ENCODE data around the gene TMEM150B.

The TMEM150B gene

GRCh38 chr19:55309448-55309847 lies 15.7 kb downstream of the TMEM150B start:
- Histone ChIP-seq H3K4me3 (ENCODE audit: low read depth, low read length) (no peak overlapping the region), H3K27me3 (ENCODE audit: control insufficient read depth, insufficient read depth, low read length) (no peaks in the 10 kb centered on the region), H3K9me3 (ENCODE audit: control insufficient read depth, insufficient read depth, low read length) (no peaks in the 10 kb centered on the region), H3K36me3 (ENCODE audit: control insufficient read depth, insufficient read depth, low read length) (peaks cover 50% of the 10 kb centered on the region), H3K4me1 (ENCODE audit: control insufficient read depth, insufficient read depth, low read length) (no peaks in the 10 kb centered on the region), H3K9ac (ENCODE audit: low read depth, low read length) (no peak overlapping the region)

- no peaks in the 10 kb centered on the region for H3K4me1 ChIP-seq (ENCODE audit: control insufficient read depth, insufficient read depth, low read length)
- no peaks in the 10 kb centered on the region for H3K9me3 ChIP-seq (ENCODE audit: control insufficient read depth, insufficient read depth, low read length)
- peaks cover 59% of the 10 kb centered on the region for H3K36me3 ChIP-seq (ENCODE audit: control insufficient read depth, insufficient read depth, low read length)
- H3K27me3 ChIP-seq (ENCODE audit: control insufficient read depth, insufficient read depth, low read length): no peaks in the 10 kb centered on the region
- no peak overlapping the region for H3K4me3 ChIP-seq (ENCODE audit: low read depth, low read length)
- no peak overlapping the region for H3K9ac ChIP-seq (ENCODE audit: low read depth, low read length)
Observed at GRCh38 chr19:55308281-55308680, 16.9 kb downstream of the TMEM150B start.

GRCh38 chr19:55306712-55307111 lies 18.4 kb downstream of the TMEM150B start:
- Histone ChIP-seq H3K27me3 (ENCODE audit: control insufficient read depth, insufficient read depth, low read length) (no peaks in the 10 kb centered on the region), H3K4me3 (ENCODE audit: low read depth, low read length) (no peak overlapping the region), H3K9me3 (ENCODE audit: control insufficient read depth, insufficient read depth, low read length) (no peaks in the 10 kb centered on the region), H3K4me1 (ENCODE audit: control insufficient read depth, insufficient read depth, low read length) (no peaks in the 10 kb centered on the region), H3K9ac (ENCODE audit: low read depth, low read length) (no peak overlapping the region), H3K36me3 (ENCODE audit: control insufficient read depth, insufficient read depth, low read length) (peaks cover 63% of the 10 kb centered on the region)

- H3K36me3 ChIP-seq (ENCODE audit: control insufficient read depth, insufficient read depth, low read length): peaks cover 63% of the 10 kb centered on the region
- no peak overlapping the region for H3K9ac ChIP-seq (ENCODE audit: low read depth, low read length)
- H3K9me3 ChIP-seq (ENCODE audit: control insufficient read depth, insufficient read depth, low read length): no peaks in the 10 kb centered on the region
- H3K4me1 ChIP-seq (ENCODE audit: control insufficient read depth, insufficient read depth, low read length): peaks cover 3% of the 10 kb centered on the region
- H3K4me3 ChIP-seq (ENCODE audit: low read depth, low read length): no peak overlapping the region
- no peaks in the 10 kb centered on the region for H3K27me3 ChIP-seq (ENCODE audit: control insufficient read depth, insufficient read depth, low read length)
Observed at GRCh38 chr19:55305983-55306562, 19.1 kb downstream of the TMEM150B start.

GRCh38 chr19:55305491-55305890 lies 19.6 kb downstream of the TMEM150B start:
- H3K9ac ChIP-seq (ENCODE audit: low read depth, low read length): no peak overlapping the region
- H3K27me3 ChIP-seq (ENCODE audit: control insufficient read depth, insufficient read depth, low read length): no peaks in the 10 kb centered on the region
- no peak overlapping the region for H3K4me3 ChIP-seq (ENCODE audit: low read depth, low read length)
- peaks cover 3% of the 10 kb centered on the region for H3K4me1 ChIP-seq (ENCODE audit: control insufficient read depth, insufficient read depth, low read length)
- H3K36me3 ChIP-seq (ENCODE audit: control insufficient read depth, insufficient read depth, low read length): peaks cover 62% of the 10 kb centered on the region
- no peaks in the 10 kb centered on the region for H3K9me3 ChIP-seq (ENCODE audit: control insufficient read depth, insufficient read depth, low read length)

GRCh38 chr19:55304980-55305379 lies 20.2 kb downstream of the TMEM150B start:
- H3K27me3 ChIP-seq (ENCODE audit: control insufficient read depth, insufficient read depth, low read length): no peaks in the 10 kb centered on the region
- H3K9me3 ChIP-seq (ENCODE audit: control insufficient read depth, insufficient read depth, low read length): no peaks in the 10 kb centered on the region
- no peak overlapping the region for H3K4me3 ChIP-seq (ENCODE audit: low read depth, low read length)
- H3K36me3 ChIP-seq (ENCODE audit: control insufficient read depth, insufficient read depth, low read length): peaks cover 57% of the 10 kb centered on the region
- no peak overlapping the region for H3K9ac ChIP-seq (ENCODE audit: low read depth, low read length)
- peaks cover 3% of the 10 kb centered on the region for H3K4me1 ChIP-seq (ENCODE audit: control insufficient read depth, insufficient read depth, low read length)

GRCh38 chr19:55304279-55304978 lies 20.7 kb downstream of the TMEM150B start:
- no peaks in the 10 kb centered on the region for H3K27me3 ChIP-seq (ENCODE audit: control insufficient read depth, insufficient read depth, low read length)
- no peaks in the 10 kb centered on the region for H3K9me3 ChIP-seq (ENCODE audit: control insufficient read depth, insufficient read depth, low read length)
- H3K36me3 ChIP-seq (ENCODE audit: control insufficient read depth, insufficient read depth, low read length): peaks cover 55% of the 10 kb centered on the region
- peaks cover 3% of the 10 kb centered on the region for H3K4me1 ChIP-seq (ENCODE audit: control insufficient read depth, insufficient read depth, low read length)
- no peak overlapping the region for H3K9ac ChIP-seq (ENCODE audit: low read depth, low read length)
- no peak overlapping the region for H3K4me3 ChIP-seq (ENCODE audit: low read depth, low read length)

GRCh38 chr19:55303477-55303876 lies 21.7 kb downstream of the TMEM150B start:
- no peak overlapping the region for H3K4me3 ChIP-seq (ENCODE audit: low read depth, low read length)
- no peaks in the 10 kb centered on the region for H3K9me3 ChIP-seq (ENCODE audit: control insufficient read depth, insufficient read depth, low read length)
- no peaks in the 10 kb centered on the region for H3K27me3 ChIP-seq (ENCODE audit: control insufficient read depth, insufficient read depth, low read length)
- H3K4me1 ChIP-seq (ENCODE audit: control insufficient read depth, insufficient read depth, low read length): peaks cover 3% of the 10 kb centered on the region
- no peak overlapping the region for H3K9ac ChIP-seq (ENCODE audit: low read depth, low read length)
- H3K36me3 ChIP-seq (ENCODE audit: control insufficient read depth, insufficient read depth, low read length): peaks cover 52% of the 10 kb centered on the region

- Histone ChIP-seq H3K9me3 (ENCODE audit: control insufficient read depth, insufficient read depth, low read length) (no peaks in the 10 kb centered on the region), H3K4me1 (ENCODE audit: control insufficient read depth, insufficient read depth, low read length) (peaks cover 3% of the 10 kb centered on the region), H3K4me3 (ENCODE audit: low read depth, low read length) (peak overlapping the region; percentile 33), H3K9ac (ENCODE audit: low read depth, low read length) (no peak overlapping the region), H3K36me3 (ENCODE audit: control insufficient read depth, insufficient read depth, low read length) (peaks cover 53% of the 10 kb centered on the region), H3K27me3 (ENCODE audit: control insufficient read depth, insufficient read depth, low read length) (no peaks in the 10 kb centered on the region)
Observed at GRCh38 chr19:55302318-55302703, 22.8 kb downstream of the TMEM150B start.

- H3K4me1 ChIP-seq (ENCODE audit: control insufficient read depth, insufficient read depth, low read length): peaks cover 3% of the 10 kb centered on the region
- H3K4me3 ChIP-seq (ENCODE audit: low read depth, low read length): peak overlapping the region; percentile 33
- H3K27me3 ChIP-seq (ENCODE audit: control insufficient read depth, insufficient read depth, low read length): no peaks in the 10 kb centered on the region
- no peaks in the 10 kb centered on the region for H3K9me3 ChIP-seq (ENCODE audit: control insufficient read depth, insufficient read depth, low read length)
- no peak overlapping the region for H3K9ac ChIP-seq (ENCODE audit: low read depth, low read length)
- H3K36me3 ChIP-seq (ENCODE audit: control insufficient read depth, insufficient read depth, low read length): peaks cover 53% of the 10 kb centered on the region
Observed at GRCh38 chr19:55301459-55302317, 23.5 kb downstream of the TMEM150B start.

GRCh38 chr19:55300886-55301458 lies 24.2 kb downstream of the TMEM150B start:
- Histone ChIP-seq H3K4me1 (ENCODE audit: control insufficient read depth, insufficient read depth, low read length) (peaks cover 3% of the 10 kb centered on the region), H3K4me3 (ENCODE audit: low read depth, low read length) (peak overlapping the region; percentile 22), H3K9ac (ENCODE audit: low read depth, low read length) (no peak overlapping the region), H3K36me3 (ENCODE audit: control insufficient read depth, insufficient read depth, low read length) (peaks cover 48% of the 10 kb centered on the region), H3K9me3 (ENCODE audit: control insufficient read depth, insufficient read depth, low read length) (no peaks in the 10 kb centered on the region), H3K27me3 (ENCODE audit: control insufficient read depth, insufficient read depth, low read length) (no peaks in the 10 kb centered on the region)

All from iPS-15b (cell line).